GM18511 (cell line): Measurements from ENCODE around the gene OR52W1.

Source experiments
- ATAC-seq: cut with Tn5 transposase; IDR thresholded peaks from one replicate; pipeline ENCODE4 v1.9.1; 2021; ENCODE audit warnings: mild to moderate bottlenecking, moderate library complexity; ENCODE audit not compliant: unreplicated experiment

OR52W1 gene, protein sequence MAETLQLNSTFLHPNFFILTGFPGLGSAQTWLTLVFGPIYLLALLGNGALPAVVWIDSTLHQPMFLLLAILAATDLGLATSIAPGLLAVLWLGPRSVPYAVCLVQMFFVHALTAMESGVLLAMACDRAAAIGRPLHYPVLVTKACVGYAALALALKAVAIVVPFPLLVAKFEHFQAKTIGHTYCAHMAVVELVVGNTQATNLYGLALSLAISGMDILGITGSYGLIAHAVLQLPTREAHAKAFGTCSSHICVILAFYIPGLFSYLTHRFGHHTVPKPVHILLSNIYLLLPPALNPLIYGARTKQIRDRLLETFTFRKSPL

DNA sequence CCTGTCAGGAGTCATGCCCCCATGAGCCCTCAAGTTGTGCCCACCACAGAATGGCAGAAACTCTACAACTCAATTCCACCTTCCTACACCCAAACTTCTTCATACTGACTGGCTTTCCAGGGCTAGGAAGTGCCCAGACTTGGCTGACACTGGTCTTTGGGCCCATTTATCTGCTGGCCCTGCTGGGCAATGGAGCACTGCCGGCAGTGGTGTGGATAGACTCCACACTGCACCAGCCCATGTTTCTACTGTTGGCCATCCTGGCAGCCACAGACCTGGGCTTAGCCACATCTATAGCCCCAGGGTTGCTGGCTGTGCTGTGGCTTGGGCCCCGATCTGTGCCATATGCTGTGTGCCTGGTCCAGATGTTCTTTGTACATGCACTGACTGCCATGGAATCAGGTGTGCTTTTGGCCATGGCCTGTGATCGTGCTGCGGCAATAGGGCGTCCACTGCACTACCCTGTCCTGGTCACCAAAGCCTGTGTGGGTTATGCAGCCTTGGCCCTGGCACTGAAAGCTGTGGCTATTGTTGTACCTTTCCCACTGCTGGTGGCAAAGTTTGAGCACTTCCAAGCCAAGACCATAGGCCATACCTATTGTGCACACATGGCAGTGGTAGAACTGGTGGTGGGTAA, at the start of gene OR52W1:
Gene OR52W1 (plus strand): TSS at position 51 of the 637 bp plus-strand sequence. CDS start 0 bp downstream, at position 51.
- ATAC-seq: no peak

GRCh38 chr11:6151117-6151516, 47.9 kb upstream of the OR52W1 start:
- no peak for ATAC-seq

DNA sequence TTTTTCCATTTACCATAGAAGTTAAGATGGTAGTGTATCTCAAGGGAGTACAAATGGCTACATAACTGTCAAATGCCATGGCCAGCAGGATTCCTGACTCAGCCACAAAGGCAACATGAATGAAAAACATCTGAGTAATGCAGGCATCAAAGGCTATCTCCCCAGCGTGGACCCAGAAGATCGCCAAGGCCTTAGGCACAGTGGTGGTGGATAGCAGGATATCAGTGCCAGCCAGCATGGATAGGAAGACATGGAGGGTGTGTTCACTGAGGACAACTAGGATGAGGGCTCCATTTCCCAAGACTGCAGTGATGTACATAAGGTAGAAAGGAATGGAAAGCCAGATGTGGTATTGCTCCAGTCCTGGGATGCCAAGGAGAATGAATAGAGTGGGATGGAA, 46.9 kb upstream of the OR52W1 start:
- no peak for ATAC-seq

DNA sequence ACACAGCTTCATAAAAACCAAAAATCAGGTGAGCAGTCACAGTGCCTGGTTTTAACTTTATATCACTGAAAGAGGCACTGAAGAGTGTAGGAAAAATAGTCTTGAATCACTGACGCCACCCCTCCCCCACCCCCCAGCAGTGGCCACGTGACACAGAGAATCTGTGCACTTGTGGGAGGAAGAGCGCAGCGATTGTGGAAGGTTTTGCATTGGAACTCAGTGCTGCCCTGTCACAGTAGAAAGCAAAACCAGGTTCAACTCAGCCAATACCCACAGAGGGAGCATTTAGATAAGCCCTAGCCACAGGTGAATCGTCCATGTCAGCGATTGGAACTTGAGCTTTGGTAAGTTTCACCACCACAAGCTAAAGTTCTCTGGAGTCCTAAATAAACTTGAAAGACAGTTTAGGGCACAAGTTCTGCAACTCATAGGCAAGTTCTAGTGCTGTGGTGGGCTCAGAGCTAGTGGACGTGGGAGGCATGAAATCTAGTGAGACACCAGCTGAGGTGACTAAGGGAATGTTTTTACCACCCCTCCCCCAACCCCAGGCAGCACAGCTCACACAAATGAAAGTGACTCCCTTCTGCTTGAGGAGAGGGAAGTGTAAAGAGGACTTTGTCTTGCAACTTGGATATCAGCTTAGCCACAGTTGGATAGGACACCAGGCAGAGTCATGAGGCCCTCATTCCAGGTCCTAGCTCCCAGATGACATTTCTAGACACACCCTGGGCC, 42.2 kb upstream of the OR52W1 start:
- ATAC-seq: no peak

GRCh38 chr11:6170226-6170625, 28.8 kb upstream of the OR52W1 start, which contains the start of gene OR52B2:
TSS of gene OR52B2 (minus strand) at chr11:6170326. CDS start at chr11:6170326, 0 bp downstream.
- no peak for ATAC-seq

GRCh38 chr11:6175440-6175839, 23.6 kb upstream of the OR52W1 start:
- ATAC-seq: no peak

DNA sequence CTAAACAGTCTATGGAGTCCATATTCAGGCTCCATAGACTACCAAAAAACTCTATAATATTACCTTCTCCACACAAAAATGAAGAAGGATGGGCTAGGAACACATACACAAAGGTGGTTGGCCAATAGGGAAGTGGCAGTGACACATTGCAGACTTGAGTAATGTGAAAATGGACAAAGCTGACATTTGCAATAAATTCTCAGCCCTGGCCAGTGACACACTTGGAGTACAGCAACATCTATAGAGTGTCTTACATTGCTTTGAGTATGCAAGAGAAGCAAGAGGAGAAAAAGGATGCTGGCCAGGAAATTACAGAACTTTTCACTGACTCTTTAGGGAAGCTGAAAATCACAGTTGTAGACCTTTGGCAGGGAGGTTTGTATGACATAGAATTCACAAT, 7.3 kb upstream of the OR52W1 start:
- no peak for ATAC-seq

DNA sequence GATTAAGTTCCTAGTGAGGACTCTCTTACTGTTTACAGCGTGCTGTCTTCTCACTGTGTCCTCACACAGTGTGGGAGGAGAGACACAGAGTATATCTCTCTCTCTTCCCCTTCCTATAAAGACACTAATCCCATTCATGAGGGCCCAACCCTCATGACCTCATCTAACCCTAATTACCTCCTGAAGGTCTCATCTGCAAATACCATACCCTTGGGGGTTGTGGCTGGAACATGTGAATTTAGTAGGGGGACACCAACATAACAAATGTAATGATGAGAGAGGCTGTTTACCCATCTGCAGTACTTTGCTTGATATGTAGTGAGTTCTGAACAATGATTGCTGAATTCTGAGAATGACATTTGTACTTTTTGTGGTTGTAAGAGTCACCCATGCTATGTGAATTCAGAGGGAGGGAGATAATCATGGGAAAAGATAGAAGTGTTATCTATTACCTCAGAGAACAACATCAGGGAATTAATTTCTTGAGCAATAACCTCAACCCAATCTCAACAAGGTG, 4.9 kb upstream of the OR52W1 start:
- no peak for ATAC-seq

GRCh38 chr11:6196396-6196795, 2.6 kb upstream of the OR52W1 start:
- ATAC-seq: no peak

GRCh38 chr11:6197466-6198200, 1.4 kb upstream of the OR52W1 start:
- ATAC-seq: no peak

GRCh38 chr11:6200975-6201374, 2.0 kb downstream of the OR52W1 start:
- no peak for ATAC-seq

DNA sequence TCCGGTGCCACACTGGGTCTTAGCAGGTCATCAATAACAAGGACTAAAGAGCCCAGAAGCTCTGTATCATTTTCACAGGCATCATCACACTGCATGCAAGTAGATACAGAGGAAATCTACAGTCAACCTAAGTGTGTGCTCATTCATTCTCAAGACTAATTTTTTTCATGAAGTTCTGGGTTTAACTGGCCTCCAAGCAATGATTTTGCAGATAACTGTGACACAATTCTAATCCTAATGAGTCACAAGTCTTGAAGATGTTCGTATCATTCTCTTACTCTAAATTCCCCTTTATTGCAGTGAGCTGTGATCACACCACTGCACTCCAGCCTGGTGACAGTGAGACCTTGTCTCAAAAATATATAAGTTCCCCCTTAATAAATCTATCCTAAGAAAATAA, 2.5 kb downstream of the OR52W1 start:
- no peak for ATAC-seq

DNA sequence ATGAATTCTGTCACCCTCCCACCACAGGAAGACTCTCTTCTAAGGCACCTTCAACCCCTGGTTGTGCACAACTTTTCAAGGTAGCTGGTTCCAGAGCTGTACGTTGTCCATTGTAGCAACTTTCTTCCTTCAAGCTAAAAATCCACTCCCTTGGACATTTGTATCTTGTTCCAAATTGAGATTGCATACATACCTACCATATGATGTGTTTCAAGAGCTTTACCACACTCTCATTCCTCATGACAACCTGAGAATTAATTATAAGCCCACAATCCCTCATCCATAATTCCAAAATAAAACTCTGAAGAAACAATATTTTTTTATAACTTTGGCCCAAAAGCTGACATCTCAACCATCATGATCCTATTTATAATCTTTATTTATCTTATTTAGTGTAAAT, 3.0 kb downstream of the OR52W1 start:
- ATAC-seq: no peak

GRCh38 chr11:6203327-6203726, 4.3 kb downstream of the OR52W1 start:
- peak; percentile 86 for ATAC-seq

- no peak for ATAC-seq
These were observed 5.7 kb downstream of the OR52W1 start for GRCh38 chr11:6204706-6205105.

GRCh38 chr11:6205366-6205765, 6.3 kb downstream of the OR52W1 start, which contains the start of gene C11orf42:
TSS of gene C11orf42 (plus strand) at chr11:6205557. CDS start at chr11:6205616, 59 bp downstream.
- no peak for ATAC-seq

DNA sequence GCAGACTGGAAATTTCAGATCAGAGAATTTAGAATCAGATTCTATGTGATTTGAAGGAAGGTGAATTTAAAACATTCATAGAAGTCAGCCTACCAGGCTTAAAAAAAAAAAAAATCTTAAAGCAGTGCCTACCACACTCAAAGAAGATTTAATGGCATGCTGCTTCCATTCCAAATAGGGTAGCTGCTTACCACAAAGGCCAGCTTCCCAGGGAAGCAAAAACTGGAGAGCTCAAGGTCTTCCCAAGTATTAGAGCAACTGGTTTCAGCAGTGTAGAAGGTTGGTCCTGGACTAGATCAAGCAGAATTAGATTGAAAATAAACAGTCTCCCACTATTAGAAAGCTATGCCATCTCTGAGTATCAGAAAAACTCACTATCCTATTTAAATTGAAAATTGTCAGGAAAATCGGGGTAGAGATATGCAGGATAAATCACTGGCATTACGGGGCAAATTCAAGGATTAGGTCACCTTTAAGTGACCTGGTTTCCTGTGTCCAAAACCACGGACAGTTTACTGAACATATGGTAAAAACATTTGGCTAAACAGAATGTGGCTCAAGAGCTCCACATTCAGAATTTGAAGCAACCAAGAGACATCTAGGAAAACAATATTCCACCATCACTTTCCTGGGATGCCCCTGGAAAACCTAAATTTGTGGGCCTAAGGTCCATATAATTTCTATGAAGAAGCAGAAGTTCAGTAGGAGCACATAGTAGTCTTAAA, 7.6 kb downstream of the OR52W1 start:
- no peak for ATAC-seq

GRCh38 chr11:6209801-6210200, 10.8 kb downstream of the OR52W1 start:
- no peak for ATAC-seq

DNA sequence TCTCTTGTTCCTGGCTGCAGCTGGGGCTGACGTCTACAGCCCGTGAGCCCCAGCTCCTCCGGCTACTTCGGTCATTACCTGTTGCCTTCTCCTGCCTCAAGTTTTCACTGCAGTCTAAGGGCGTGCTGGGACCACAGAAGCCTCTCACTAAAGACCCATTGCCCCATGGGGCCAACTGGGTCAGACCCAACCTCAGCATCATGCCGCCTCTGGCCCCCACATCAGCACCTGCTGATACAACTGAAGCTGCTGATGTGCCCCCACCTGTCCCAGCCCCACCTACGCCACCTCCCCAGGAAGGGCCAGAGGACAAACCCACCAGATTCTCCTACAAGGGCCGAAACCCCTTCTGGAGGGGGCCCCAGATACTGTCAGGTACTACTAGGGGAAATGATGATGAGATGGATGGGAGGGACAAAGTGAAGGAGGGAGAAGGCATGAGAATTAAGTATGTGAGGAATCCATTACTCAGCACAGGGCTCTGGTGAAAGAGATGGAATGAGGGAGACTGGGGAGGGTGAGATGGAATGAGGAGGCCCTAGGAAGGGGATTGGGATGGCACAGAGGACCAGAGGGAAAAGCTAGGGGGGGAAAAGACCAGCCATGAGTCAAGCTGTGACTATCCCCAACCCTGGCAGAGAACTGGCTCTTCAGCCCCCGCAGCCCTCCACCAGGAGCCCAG, 11.4 kb downstream of the OR52W1 start:
- ATAC-seq: no peak

DNA sequence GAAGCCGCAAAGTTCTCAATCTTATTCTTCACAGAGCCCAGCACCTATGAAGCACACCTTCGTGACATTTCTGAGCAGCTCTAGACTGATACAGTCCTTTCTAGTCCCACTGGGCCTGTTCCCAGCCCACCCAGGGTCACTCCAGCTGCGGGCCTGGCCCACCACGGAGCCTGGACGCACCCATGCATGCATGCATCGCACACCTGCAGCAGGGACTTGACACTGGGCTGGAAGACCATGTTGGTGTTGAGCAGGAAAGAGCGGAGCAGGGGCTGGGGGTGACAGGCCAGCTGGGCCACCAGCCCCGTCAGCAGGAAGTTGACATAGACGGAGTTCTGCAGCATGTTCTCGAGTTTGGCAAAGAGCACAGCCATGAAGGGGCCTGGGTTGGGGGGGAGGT, 15.5 kb downstream of the OR52W1 start:
- no peak for ATAC-seq
